Inflammatory macrophage (primary cell): ENCODE results near the gene PRR13.
"Not testable (repeated sequence)": the region's sequence is repeated elsewhere in the genome, so short reads cannot be mapped to it uniquely, and the experiment has no call there.

Experiments
- DNase-seq, 2 donors: peaks; one replicate each; pipeline ENCODE4 v3.0.0-alpha.2; 2020 to 2022
- total RNA-seq, 18 experiments: gene quantifications; one replicate each; lab custom pipeline; 2026; ENCODE audit warnings: mixed read lengths in 6 of 18, inconsistent platforms in 2 of 18; lab: John Stamatoyannopoulos, UW

Gene PRR13, protein sequence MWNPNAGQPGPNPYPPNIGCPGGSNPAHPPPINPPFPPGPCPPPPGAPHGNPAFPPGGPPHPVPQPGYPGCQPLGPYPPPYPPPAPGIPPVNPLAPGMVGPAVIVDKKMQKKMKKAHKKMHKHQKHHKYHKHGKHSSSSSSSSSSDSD
- total RNA-seq: 31.6 to 71.4 (median 42.5) reads per million in 18 experiments

DNA sequence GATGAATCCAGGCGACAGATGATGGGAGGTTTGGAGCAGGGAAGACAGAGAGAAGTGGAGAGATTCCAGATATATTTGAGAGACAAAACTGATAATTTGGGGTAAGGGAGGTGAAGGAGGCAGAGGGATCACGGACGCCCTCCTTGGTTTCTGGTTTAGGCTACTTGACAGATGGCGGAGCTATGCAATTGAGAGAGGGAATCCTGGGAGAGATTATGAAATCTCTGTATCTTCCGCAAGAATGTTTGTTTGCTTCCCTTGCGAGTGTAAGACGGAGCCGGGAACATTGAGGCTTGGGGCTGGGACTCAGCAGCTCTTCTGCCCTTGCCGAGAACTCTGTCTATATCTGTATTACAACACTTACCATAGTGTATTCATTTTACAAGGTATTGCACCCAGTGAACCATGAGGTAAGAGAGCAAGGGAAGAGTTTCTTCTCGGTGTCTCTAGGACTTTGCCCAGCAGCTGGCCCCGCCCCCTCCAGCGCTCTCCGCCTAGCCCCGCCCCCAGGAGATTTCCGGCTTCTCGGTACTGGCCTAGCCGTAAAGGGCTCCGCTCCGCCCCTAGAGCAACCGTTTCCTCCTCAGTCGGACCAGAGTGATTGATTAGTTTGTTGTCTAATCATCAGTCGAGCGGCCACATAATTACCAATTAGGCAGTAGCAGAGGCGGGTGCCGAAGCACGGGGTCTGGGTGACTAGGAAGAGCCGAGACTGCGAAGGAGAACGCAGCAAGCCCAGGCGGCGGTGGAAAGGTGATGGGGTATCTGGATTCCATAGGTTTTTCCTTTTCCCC lies at the start of gene PRR13:
PRR13 (plus strand) TSS at position 695 of the 794 bp plus-strand sequence. CDS start 981 bp downstream, outside the sequence.
- DNase-seq: peak; percentile 100

DNA sequence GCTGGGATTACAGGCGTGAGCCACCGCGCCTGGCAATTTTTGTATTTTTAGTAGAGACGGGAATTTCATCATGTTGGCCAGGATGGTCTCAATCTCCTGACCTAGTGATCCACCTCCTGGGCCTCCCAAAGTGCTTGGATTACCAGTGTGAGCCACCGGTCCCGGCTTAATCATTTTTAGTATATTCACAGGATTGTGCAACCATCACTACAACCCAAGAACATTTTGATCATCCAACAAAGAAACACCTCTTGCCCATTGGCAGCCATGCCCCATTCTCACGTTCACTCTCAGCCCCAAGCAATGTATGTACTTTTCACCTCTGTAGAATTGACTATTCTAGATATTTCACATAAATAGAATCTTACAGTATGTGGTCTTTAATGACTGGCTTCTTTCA lies 41.6 kb upstream of the PRR13 start:
- DNase-seq: no peak

DNA sequence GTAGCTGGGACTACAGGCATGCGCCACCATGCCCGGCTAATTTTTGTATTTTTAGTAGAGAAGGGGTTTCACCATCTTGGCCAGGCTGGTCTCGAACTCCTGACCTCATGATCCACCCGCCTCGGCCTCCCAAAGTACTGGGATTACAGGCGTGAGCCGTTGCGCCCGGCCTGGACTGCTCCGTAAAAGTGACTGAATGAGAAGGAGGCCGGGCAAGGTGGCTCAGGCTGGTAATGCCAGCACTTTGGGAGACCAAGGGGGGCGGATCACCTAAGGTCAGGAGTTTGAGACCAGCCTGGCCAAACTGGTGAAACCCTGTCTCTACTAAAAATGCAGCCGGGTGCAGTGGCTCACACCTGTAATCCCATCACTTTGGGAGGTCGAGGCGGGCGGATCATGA lies 39.2 kb upstream of the PRR13 start:
- not testable (repeated sequence) for DNase-seq

DNA sequence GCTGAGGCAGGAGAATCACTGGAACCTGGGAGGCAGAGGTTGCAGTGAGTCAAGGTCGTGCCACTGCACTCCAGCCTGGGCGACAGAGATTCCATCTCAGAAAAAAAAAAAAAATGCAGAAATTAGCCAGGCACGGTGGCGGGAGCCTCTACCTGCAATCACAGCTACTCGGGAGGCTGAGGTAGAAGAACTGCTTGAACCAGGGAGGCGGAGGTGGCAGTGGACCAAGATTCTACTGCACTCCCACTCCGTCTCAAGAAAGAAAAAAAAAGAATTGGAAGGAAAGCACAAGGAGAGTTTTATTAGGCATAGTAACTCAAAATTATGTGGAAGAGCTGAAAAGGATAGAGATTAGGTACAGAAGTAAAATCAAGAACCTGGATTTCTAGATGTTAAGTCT lies 38.7 kb upstream of the PRR13 start:
- DNase-seq: no peak

DNA sequence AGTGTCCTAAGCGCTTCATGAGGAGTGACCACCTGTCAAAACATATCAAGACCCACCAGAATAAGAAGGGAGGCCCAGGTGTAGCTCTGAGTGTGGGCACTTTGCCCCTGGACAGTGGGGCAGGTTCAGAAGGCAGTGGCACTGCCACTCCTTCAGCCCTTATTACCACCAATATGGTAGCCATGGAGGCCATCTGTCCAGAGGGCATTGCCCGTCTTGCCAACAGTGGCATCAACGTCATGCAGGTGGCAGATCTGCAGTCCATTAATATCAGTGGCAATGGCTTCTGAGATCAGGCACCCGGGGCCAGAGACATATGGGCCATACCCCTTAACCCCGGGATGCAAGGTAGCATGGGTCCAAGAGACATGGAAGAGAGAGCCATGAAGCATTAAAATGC lies 30.6 kb upstream of the PRR13 start:
- no peak for DNase-seq

DNA sequence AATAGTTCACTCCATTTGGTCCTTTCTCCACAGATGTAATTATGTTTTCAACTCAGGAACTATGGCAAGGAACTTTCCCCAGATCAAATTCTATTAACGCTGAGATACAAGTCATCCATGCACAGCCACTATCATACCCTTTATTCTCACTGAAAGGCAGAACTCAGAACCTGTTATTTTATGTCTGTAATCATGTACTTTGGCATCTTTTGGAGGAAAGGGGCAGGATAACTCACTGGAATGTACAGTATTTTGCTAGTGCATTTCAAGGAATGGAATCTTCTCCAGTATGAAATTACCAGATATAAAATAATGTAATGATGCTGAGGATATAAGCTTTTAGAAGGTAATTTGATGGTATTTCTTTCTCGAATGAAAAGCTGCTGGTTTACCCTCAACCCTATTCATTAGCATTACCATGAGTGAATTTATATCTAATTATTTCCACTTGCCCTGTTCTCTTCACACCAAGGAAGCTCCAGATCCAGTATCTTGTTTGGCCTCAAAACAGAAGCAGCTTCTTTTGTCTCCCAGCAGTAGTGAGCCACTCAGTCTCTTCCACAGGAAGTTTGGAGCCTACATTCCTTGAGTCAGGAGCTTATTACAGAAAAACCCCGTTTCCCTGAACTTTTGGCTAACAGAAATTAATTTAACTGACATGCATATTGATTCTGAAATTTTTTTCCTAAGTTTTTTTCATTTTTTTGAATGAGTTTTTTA lies 27.9 kb upstream of the PRR13 start:
- no peak for DNase-seq

DNA sequence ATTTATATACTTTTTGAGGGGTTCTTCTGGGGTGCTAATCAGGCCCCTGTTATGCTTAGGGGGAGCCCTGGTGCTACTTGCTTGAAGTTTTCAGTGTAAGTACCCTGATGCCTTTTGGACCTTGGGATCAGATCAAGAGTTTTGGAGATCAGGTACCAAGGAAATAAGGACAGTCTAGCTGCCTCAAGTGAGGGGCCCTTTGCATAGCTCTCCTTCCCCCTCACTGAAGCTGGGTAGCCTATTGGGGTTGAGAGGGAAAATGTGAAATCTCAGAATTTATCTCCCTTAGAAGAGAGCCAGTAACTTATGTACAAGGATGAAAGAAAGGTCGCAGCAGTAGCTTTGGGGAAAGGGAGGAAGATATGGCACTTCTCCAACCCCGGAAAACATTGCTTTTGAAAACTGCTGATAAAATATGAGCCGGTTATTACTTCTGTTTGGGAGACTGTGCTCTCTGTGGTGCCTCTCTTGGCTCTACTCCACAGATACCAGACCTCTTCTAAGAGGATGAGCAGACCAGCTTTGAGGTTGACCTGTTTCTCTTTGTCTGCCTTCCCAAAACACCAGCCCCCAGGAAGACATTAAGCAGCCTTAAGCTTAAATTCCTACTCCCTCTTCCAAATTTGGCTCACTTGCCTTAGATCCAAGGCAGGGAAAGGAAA lies 26.6 kb upstream of the PRR13 start:
- DNase-seq: no peak

DNA sequence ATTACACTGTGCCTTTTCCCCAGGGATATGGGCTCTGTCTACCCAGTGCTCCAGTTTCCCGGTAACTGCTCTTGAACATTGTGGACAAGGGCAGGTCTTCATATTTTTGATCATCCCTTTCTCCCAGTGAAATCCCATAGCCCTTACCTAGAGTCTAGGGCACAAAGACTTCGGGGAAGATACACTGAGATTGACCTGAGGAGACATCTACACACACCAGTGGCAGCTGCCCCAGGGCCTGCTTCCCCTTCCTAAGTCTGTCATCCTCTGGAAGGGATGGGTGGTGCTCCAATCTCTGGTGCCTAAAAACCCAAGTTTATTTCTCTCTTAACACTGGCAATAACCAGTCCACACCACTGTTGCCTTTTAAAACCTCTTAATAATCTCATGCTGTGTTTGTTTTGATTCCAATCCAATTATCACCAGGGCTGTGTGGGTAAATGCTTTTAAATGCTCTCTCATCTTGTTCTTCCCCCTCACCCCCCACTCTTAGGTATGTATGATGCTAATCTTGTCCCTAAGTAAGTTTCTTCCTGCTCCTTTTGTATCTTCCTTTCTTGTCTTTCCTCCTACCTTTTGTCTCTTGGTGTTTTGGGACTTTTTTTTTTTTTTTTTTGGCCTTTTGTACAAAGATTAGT lies 25.7 kb upstream of the PRR13 start:
- peak in 1 of 2 donors; percentile 13 for DNase-seq

DNA sequence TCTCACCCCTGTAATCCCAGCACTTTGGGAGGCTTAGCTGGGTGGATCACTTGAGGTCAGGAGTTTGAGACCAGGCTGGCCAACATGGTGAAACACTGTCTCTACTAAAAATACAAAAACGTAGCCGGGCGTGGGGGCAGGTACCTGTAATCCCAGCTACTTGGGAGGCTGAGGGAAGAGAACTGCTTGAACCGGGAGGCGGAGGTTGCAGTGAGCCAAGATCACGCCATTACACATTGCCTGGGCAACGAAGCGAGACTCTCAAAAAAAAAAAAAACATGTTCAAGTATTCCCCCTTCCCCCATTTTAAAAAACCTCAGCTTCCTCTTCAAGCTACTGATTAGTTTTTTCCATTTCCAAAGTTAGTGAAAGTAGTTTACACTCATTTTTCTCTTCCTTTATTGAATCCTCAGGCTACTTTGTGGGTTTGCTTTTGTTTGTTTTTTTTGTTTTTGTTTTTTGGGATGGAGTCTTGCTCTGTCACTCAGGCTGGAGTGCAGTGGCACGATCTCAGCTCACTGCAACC lies 24.2 kb upstream of the PRR13 start:
- DNase-seq: peak; percentile 52 to 80

DNA sequence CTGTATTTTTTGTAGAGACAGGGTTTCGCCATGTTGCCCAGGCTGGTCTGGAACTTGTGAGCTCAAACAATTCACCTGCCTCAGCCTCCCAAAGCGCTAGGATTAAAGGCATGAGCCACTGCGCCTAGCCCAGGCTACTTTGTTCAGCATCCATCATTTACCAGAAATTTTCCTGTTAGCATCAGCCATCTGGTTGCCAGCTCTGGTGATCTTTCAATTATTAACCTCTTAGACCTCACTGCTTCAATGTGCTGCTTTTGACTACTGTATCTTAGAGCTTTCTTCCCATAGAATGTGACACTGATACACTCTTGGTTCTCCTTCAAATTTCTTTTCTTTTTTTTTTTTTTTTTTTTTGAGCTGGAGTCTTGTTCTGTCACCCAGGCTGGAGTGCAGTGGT lies 23.3 kb upstream of the PRR13 start:
- no peak for DNase-seq

DNA sequence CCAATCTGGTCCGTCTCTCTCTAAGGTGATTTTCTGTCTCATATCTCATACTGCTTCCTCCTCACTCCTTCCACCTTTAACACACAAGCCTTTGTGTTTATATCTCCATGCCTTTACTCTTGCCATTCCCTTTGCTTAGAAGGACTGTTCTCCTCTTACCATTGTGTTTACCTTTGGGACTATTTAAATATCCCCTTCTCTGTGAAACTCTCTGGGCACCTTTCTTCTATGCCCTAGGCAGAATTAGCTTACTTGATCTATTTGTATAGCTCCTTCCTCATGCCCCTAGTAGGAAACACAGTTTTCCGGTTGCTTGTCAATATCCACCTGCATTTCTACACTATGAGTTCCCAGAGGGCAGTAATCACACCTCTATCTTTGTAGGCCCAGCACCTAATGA lies 21.8 kb upstream of the PRR13 start:
- DNase-seq: no peak

DNA sequence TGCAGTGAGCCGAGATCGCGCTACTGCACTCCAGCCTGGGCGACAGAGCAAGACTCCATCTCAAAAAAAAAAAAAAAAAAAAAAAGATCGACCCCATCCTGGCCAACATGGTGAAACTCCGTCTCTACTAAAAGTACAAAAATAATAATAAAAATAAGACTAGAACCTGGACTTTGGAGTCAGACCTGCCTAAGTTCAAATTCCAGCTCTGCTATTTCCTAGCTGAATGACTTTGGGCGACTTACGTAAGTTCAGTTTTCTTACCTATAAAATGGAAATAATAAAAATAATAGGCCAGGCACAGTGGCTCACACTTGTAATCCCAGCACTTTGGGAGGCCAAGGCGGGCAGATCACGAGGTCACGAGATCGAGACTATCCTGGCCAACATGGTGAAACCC lies 19.3 kb upstream of the PRR13 start:
- not testable (repeated sequence) for DNase-seq

DNA sequence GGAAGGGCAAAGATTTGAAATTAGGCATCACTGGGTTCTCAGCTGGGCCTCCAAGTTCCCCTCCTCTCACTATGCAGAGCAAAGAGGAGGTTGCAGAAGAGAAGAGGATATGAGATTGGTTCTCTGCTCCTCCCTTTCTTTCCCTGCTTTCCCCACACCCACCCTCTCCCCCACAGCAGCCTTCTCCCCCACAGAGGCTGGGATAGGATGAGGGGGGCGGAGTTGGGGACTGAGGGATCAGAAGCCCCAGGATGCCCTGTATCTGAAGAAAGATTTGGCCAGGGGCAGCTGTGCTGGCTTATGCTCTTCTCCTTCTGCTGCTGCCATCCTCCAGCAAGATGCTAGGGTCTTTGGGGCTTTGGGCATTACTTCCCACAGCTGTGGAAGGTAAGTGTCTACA lies 17.9 kb upstream of the PRR13 start, which contains the start of gene AMHR2:
AMHR2 (plus strand) TSS at position 259 of the 400 bp plus-strand sequence; CDS start at position 339, 80 bp downstream.
- no peak for DNase-seq

DNA sequence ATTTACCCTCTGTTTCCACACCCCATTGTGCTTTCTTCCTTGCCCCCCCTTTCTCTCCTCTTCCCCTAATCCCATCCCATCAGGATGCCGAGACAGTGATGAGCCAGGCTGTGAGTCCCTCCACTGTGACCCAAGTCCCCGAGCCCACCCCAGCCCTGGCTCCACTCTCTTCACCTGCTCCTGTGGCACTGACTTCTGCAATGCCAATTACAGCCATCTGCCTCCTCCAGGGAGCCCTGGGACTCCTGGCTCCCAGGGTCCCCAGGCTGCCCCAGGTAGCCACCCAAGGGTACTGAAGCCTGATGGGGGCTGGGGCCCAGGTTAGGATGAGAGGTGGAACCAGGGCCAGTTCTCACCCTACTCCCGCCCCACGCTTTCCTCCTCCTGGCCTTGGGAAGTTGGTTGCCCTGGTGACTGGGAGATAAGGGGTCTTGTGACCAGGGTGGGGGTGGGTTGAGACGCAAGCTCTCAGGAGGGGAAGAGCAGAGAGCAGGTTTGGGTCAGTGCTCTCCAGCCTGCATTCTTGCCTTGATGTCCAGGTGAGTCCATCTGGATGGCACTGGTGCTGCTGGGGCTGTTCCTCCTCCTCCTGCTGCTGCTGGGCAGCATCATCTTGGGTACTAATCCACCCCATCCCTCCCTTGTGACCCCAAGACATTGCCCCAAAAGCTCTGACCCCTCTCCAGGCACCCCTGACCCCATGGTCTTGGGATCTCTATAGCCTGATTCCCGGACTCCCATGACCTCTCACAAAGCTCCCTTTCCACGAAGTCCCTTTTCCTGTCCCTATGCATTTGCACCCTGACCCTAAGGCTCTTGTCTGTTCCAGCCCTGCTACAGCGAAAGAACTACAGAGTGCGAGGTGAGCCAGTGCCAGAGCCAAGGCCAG lies 16.7 kb upstream of the PRR13 start:
- no peak for DNase-seq

DNA sequence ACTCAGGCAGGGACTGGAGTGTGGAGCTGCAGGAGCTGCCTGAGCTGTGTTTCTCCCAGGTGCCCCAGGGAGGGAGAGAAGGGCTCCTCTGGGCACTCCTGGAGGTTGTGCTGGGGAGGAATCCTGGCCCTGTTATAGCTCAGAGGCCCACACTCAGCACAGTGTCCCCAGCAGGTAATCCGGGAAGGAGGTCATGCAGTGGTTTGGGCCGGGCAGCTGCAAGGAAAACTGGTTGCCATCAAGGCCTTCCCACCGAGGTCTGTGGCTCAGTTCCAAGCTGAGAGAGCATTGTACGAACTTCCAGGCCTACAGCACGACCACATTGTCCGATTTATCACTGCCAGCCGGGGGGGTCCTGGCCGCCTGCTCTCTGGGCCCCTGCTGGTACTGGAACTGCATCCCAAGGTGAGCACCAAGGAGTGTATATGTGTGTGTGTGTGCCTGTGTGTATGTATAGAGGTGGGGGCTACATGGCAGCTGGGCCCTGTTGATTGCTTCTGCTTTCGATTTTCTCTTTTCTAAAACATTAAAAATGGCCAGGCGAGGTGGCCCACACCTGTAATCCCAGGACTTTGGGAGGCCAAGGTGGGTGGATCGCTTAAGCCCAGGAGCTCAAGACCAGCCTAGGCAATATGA lies 15.9 kb upstream of the PRR13 start:
- DNase-seq: no peak

DNA sequence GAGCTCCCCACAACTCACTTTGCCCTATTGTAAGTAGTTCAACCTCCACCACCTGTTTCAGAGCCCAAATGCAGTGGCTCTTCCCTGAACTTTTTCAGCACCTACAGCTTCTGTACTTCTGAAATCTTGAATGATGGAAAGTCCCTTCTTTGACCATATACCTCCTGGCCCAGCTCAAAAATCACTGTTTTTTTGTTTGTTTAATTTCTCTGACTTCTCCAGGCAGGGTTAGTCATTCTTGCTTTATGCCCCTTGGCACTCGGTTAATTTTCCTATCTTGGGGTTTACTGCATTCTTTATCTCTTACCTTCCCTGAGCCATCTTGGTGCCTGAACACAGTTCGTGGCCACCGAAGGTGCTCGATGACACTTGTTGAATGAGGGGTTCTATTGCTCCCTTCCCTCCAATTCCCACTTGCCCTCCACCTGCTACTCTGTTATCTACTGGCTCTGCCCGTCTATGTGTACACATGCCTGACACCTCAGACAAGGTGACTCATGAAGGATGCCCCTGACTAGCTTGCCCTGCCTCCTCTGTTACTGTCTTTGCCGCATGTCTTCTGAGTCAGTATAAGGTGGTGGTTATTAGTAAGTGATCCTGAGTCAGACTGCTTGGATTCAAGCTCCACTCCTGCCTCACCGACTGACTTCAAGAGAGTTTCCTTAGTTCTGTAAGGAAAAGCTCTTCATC lies 13.5 kb upstream of the PRR13 start:
- DNase-seq: no peak

DNA sequence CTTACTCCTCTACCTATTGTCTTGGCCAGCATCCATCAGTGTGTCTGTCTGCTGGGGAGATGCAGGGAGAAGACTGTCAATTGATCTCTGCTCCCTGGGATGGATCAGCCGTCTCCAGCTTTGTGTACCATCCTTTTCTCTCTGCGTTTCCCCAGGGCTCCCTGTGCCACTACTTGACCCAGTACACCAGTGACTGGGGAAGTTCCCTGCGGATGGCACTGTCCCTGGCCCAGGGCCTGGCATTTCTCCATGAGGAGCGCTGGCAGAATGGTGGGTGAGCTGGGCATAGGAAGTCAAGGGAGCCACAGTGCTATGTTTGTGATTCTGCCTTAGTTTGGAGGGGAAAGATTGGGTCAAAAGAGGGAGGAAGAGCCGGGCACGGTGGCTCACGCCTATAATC lies 12.8 kb upstream of the PRR13 start:
- no peak for DNase-seq

DNA sequence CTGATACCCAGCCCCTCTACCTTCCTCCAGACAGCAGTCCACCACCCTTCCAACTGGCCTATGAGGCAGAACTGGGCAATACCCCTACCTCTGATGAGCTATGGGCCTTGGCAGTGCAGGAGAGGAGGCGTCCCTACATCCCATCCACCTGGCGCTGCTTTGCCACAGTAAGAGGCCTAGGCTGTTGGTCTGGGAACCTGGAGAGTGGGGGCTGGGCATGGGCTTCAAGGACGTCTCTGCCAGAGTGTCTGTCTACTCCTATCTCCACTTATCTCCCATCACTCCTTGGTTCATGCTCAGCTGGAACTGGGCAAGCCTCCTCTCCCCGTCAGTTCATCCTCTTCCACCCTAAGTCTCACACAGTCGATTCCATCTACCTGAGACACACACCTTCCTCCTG lies 11.4 kb upstream of the PRR13 start:
- DNase-seq: no peak

DNA sequence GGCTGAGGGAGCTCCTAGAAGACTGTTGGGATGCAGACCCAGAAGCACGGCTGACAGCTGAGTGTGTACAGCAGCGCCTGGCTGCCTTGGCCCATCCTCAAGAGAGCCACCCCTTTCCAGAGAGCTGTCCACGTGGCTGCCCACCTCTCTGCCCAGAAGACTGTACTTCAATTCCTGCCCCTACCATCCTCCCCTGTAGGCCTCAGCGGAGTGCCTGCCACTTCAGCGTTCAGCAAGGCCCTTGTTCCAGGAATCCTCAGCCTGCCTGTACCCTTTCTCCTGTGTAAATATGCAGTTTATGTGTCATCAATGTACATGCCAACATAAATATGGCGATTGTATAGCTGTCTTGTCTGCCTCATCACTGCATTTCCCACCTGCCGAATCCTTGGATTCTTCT lies 10.3 kb upstream of the PRR13 start:
- DNase-seq: no peak

DNA sequence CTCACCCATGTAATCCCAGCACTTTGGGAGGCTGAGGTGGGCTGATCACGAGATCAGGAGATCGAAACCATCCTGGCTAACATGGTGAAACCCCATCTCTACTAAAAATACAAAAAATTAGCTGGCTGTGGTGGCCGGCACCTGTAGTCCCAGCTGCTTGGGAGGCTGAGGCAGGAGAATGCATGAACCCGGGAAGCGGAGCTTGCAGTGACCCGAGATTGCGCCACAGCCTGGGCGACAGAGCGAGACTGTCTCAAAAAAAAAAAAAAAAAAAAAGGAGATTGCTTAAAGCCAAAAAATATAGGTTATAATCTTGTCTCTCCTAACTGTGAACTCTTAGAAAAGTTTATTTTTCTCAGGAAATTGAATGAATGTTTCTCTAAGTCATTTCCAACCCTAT lies 6.2 kb upstream of the PRR13 start:
- DNase-seq: peak in 1 of 2 donors; percentile 14
